ENCODE data around the gene ICAM4.
"Not testable (repeated sequence)": the region's sequence is repeated elsewhere in the genome, so short reads cannot be mapped to it uniquely, and the experiment has no call there.

ICAM4 gene

GRCh38 chr19:10286803-10287737 is at the start of gene ICAM4:
ICAM4 (plus strand) TSS chr19:10286955; CDS start chr19:10287013, 58 bp downstream.
- no peak within 1 kb of the TSS for H3K4me3 ChIP-seq (ENCODE audit: low read depth, low read length)
- TF ChIP-seq CTCF (IDR thresholded peaks at IDR 0.05; ENCODE audit: low read depth, low read length) = no peak

GRCh38 chr19:10237702-10238101 is 49.1 kb upstream of the ICAM4 start:
- TF ChIP-seq CTCF (IDR thresholded peaks at IDR 0.05; ENCODE audit: low read depth, low read length) = no peak
- H3K4me3 ChIP-seq (ENCODE audit: low read depth, low read length) = no peak overlapping the region

- H3K4me3 ChIP-seq (ENCODE audit: low read depth, low read length) = no peak overlapping the region
- no peak for TF ChIP-seq CTCF (IDR thresholded peaks at IDR 0.05; ENCODE audit: low read depth, low read length)
Measured at GRCh38 chr19:10238172-10238783, 48.5 kb upstream of the ICAM4 start.

- not testable (repeated sequence) for H3K4me3 ChIP-seq (ENCODE audit: low read depth, low read length)
Measured at GRCh38 chr19:10241826-10242449, 44.8 kb upstream of the ICAM4 start.

- H3K4me3 ChIP-seq (ENCODE audit: low read depth, low read length) = no peak overlapping the region
- no peak for TF ChIP-seq CTCF (IDR thresholded peaks at IDR 0.05; ENCODE audit: low read depth, low read length)
Measured at GRCh38 chr19:10243606-10244005, 43.1 kb upstream of the ICAM4 start.

GRCh38 chr19:10245189-10245939 is 41.4 kb upstream of the ICAM4 start:
- no peak for TF ChIP-seq CTCF (IDR thresholded peaks at IDR 0.05; ENCODE audit: low read depth, low read length)
- H3K4me3 ChIP-seq (ENCODE audit: low read depth, low read length) = no peak overlapping the region

GRCh38 chr19:10246511-10246910 is 40.2 kb upstream of the ICAM4 start:
- H3K4me3 ChIP-seq (ENCODE audit: low read depth, low read length) = no peak overlapping the region
- no peak for TF ChIP-seq CTCF (IDR thresholded peaks at IDR 0.05; ENCODE audit: low read depth, low read length)

Data from WI38 (cell line).